ENCODE results near the gene SOCS4. TPM values are rescaled to one million over a fixed set of nuclear protein-coding genes. Genes with fewer than 3 reads are reported as not detected.

The SOCS4 gene
- polyA plus RNA-seq, 1 donor = 8.8 TPM

DNA sequence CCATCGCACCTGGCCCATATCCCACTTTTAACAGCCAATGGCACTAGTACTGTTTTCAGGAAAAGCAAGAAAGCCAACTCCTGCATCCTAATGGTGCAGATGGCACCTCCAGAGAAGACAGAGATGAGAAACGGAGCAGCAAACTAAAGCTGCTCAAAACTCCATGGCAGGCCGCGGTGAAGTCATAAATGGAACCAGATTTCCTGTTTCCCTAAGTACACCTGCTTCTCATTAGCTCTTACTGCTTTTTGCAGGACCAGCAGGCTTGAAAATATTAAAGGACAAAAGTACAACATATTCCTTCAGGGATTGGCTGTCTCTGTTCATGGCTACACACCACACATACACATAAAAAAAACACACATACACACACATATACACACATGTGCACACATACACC lies 65.3 kb downstream of the SOCS4 start:
- DNase-seq = peak; percentile 56

DNA sequence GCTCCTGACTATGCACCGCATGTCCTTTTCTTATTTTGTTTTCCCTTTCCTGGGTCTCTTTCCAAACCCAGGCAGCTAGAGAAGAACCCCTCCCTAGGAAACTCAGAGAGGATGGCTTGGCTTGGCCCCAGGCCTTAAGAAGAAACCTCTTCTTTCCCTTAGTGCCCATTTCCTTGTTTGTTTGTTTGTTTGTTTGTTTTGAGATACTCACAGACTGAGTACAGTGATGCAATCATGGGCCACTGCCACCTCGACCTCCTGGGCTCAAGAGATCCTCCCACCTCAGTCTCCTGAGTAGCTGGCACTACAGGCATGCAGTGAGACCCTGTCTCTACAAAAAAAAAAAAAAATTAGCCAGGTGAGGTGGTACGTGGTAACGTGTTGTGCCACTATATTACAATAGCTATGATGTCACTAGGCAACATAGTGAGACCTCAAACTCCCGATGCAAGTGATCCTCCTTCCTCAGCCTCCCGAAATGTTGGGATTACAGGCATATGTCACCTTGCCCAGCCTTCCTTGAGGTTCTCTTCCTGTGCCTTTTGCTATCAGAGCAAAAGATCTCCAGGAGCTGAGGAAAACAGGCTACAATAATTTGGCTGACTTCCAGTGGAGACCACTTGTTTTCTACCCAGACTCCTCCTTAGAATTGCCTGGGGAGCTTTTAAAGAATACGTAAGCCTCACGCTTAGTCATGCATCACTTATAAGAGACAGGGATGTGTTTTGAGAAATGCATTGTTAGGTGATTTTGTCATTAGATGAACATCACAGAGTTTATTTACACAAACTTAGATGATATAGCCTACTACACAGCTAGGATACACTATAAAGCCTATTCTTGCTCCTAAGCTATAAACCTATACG lies 67.5 kb downstream of the SOCS4 start:
- DNase-seq = no peak

DNA sequence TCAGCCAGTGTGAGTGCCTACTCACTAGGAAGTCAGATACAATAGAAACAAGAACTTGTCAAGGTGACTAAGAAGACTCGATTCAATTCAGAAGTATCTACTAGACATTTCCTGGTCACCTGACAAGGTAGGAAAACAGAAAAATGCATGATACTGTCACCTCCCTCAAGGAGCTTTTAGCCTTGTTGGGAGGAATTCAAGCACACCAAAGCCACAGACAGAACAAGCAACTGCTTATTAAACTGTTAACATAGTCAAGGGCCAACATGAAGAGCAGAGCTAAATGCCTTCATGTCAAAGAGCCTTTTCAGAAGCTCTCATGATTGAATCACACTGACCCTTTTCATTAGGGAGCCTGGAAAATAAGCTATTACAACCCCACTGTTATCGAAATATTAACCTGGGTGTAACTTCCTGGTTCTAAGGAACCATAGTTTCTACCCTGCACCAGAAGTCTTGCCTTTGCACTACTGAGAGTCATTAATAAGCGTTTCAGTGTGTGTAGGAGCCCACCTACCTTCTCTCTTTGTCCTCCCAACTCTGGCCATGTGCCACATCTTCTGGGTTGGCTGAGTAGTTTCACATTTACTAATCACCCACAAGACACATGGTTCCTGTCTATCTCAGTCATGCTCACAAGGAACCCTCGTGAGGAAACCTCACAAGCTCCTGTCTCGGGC lies 71.0 kb downstream of the SOCS4 start:
- no peak for DNase-seq

DNA sequence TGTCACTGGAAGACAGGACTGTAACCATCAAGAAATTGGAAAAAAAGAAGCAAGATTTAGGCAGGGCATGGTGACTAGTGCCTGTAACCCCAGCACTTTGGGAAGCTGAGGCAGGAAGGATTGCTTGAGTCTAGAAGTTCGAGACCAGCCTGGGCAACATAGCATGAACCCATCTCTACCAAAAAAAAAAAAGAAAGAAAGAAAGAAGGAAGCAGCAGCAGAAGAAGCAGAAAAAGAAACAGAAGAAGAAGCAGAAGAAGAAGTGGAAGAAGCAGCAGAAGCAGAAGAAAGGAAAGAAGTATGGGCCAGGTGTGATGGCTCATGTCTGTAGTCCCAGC lies 71.5 kb downstream of the SOCS4 start:
- DNase-seq = no peak

Other genes starting within 250 kb of the SOCS4 start
- gene GCH1, start 124.4 kb upstream of the SOCS4 start, polyA plus RNA-seq (ENCODE audit: insufficient read length) = 4.9 TPM
- 7.9 TPM for gene WDHD1, start 137 bp upstream of the SOCS4 start, polyA plus RNA-seq (ENCODE audit: insufficient read length)
- gene MAPK1IP1L, start 24.4 kb downstream of the SOCS4 start, polyA plus RNA-seq (ENCODE audit: insufficient read length) = 66.6 TPM
- gene LGALS3, start 102.0 kb downstream of the SOCS4 start, polyA plus RNA-seq (ENCODE audit: insufficient read length) = 41.9 TPM
- gene DLGAP5, start 164.3 kb downstream of the SOCS4 start, polyA plus RNA-seq (ENCODE audit: insufficient read length) = 8.3 TPM
- 15.8 TPM for gene FBXO34, start 244.2 kb downstream of the SOCS4 start, polyA plus RNA-seq (ENCODE audit: insufficient read length)